ENCODE data around the gene PCNX2. TPM values are rescaled to one million over a fixed set of nuclear protein-coding genes. Genes with fewer than 3 reads are reported as not detected.

Gene PCNX2
- total and polyA plus RNA-seq, 10 of the 15 experiments (the other 5 are each of a cell fraction or from before 2014, with no cell fraction given) = 2.1 to 16.4 (median 8.1) TPM

DNA sequence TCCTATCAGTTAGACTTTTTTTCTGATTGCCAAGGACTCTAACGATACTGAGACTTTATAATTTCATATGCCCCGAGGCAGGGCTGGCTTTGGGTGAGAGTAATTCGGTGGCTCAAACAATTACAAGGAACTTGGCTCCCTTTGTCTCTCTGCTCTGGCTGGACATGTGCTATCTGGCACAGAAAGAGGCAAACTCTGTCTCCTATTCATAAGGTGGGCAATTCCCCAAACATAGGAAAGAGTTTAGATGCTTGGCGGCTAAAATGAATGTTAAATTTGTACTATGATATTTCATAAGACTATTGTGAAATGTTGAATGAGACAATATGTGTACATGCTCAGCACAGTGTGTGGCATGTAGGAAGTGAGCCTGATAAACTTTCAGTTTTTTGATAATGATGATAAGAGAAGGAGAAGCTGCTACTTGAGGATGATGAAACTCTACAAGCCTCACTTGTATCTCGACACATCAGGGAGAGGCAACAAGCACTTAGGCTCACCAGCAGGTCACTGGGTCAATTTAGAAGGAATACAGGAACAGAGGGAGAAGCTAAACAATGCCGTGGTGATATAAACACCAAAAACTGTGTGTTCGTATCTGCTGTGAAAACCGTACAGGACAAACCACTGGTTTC is 357.7 kb downstream of the PCNX2 start:
- Histone ChIP-seq H3K4me1 (ENCODE audit: control insufficient read depth, insufficient read depth, low read length) (no peaks in the 10 kb centered on the region), H3K9ac (ENCODE audit: control insufficient read depth, insufficient read depth, low read length) (no peak overlapping the region), H3K36me3 (ENCODE audit: control insufficient read depth in 2 of 2, insufficient read depth in 2 of 2, low read length in 1 of 2) (no peaks in the 10 kb centered on the region), H3K4me2 (ENCODE audit: control insufficient read depth, insufficient read depth) (no peak overlapping the region), H3K79me2 (ENCODE audit: control insufficient read depth, insufficient read depth, low read length) (no peaks in the 10 kb centered on the region), H3K27ac (ENCODE audit: control insufficient read depth, insufficient read depth) (no peak overlapping the region), H3K27me3 (replicated peaks in 1 of 2; ENCODE audit: control insufficient read depth in 2 of 2, insufficient read depth in 2 of 2, low read length in 1 of 2) (no peaks in the 10 kb centered on the region), H3K9me3 (replicated peaks; ENCODE audit: control insufficient read depth, insufficient read depth, low read length) (no peaks in the 10 kb centered on the region), H2AFZ (ENCODE audit: control insufficient read depth, low read depth, low read length) (no peak overlapping the region), H3K4me3 (no peak overlapping the region), H4K20me1 (ENCODE audit: control insufficient read depth, insufficient read depth) (no peaks in the 10 kb centered on the region)
- ChIA-PET RAD21 (ENCODE audit: unreplicated experiment) (no interaction called here), SMC1A (ENCODE audit: uncharacterized antibody, unreplicated experiment) (no interaction called here), CTCF (no interaction called here), POLR2A (no interaction called here)
- FAIRE-seq (no peak), ATAC-seq (no peak), DNase-seq (ENCODE audit: low read depth, low spot score) (no peak)
- in situ Hi-C loops (cut with MboI) (no loop called here), intact Hi-C loops (cut with micrococcal nuclease; ENCODE audit: unreplicated experiment) (no loop called here)
- 42% methylated on average over 8 of the region's 8 CpGs for WGBS (ENCODE audit: insufficient coverage, insufficient replicate concordance, low lambda C conversion rate, missing lambda C conversion rate)
- no peak for TF ChIP-seq TARDBP (IDR thresholded peaks at IDR 0.05; ENCODE audit: borderline replicate concordance)
- TF ChIP-seq HCFC1 (IDR thresholded peaks at IDR 0.05; ENCODE audit: low read length) = no peak
- TF ChIP-seq KDM1A (IDR thresholded peaks at IDR 0.05; ENCODE audit: borderline replicate concordance) = no peak
- TF ChIP-seq SMC3 (IDR thresholded peaks at IDR 0.05; ENCODE audit: borderline replicate concordance, low read length) = no peak
- no peak for TF ChIP-seq SKIL (IDR thresholded peaks at IDR 0.05; ENCODE audit: low read depth, poor library complexity, severe bottlenecking)
- no peak for TF ChIP-seq POLR2AphosphoS5 (IDR thresholded peaks at IDR 0.05; ENCODE audit: low read length)
- no peak for TF ChIP-seq SRF (IDR thresholded peaks at IDR 0.05; ENCODE audit: low read depth in 2 of 2, low read length in 2 of 2)
- no peak for TF ChIP-seq IKZF2 (IDR thresholded peaks at IDR 0.05)
- TF ChIP-seq NKRF (conservative IDR thresholded peaks at IDR 0.05) = no peak
- TF ChIP-seq, protein P1, sequence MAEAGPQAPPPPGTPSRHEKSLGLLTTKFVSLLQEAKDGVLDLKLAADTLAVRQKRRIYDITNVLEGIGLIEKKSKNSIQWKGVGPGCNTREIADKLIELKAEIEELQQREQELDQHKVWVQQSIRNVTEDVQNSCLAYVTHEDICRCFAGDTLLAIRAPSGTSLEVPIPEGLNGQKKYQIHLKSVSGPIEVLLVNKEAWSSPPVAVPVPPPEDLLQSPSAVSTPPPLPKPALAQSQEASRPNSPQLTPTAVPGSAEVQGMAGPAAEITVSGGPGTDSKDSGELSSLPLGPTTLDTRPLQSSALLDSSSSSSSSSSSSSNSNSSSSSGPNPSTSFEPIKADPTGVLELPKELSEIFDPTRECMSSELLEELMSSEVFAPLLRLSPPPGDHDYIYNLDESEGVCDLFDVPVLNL (IDR thresholded peaks at IDR 0.05; ENCODE audit: low read depth, low read length) = no peak
- no peak for TF ChIP-seq TCF3 (IDR thresholded peaks at IDR 0.05; ENCODE audit: borderline replicate concordance, insufficient read depth, low read depth, low read length)
- no peak for TF ChIP-seq NR2C2 (IDR thresholded peaks at IDR 0.05; ENCODE audit: borderline replicate concordance, control insufficient read depth, insufficient read length, low read depth)
- no peak for TF ChIP-seq BCLAF1 (IDR thresholded peaks at IDR 0.05)
- no peak for TF ChIP-seq TBL1XR1 (IDR thresholded peaks at IDR 0.05; ENCODE audit: low read depth, low read length)
- TF ChIP-seq BCL11A (IDR thresholded peaks at IDR 0.05; ENCODE audit: low read depth, low read length) = no peak
- no TSS peak for BruUV-seq (replicated peaks)

All from GM12878 (cell line).